GM18511 (cell line): ENCODE results near the gene ZFPM1.

Experiments used
- ATAC-seq: cut with Tn5 transposase; IDR thresholded peaks from one replicate; pipeline ENCODE4 v1.9.1; 2021; ENCODE audit warnings: mild to moderate bottlenecking, moderate library complexity; ENCODE audit not compliant: unreplicated experiment

Gene ZFPM1

GRCh38 chr16:88556294-88556988 is 103.4 kb downstream of the ZFPM1 start:
- no peak for ATAC-seq

- ATAC-seq, result no peak
Observed at GRCh38 chr16:88558457-88559442, 105.7 kb downstream of the ZFPM1 start.

- ATAC-seq, result no peak
Observed at GRCh38 chr16:88560714-88561484, 107.8 kb downstream of the ZFPM1 start.

- no peak for ATAC-seq
Observed at GRCh38 chr16:88561485-88562359, 108.6 kb downstream of the ZFPM1 start.

- no peak for ATAC-seq
Observed at GRCh38 chr16:88566158-88566557, 113.1 kb downstream of the ZFPM1 start.

- ATAC-seq, result no peak
Observed at GRCh38 chr16:88568710-88569613, 115.9 kb downstream of the ZFPM1 start.

- peak; percentile 40 for ATAC-seq
Observed at GRCh38 chr16:88569614-88569984, 116.5 kb downstream of the ZFPM1 start.

GRCh38 chr16:88569985-88570690 is 117.1 kb downstream of the ZFPM1 start, which contains the start of gene ZC3H18:
TSS of gene ZC3H18 (plus strand) at chr16:88570403. CDS start at chr16:88577124, 6,721 bp downstream.
- peak; percentile 78 for ATAC-seq

GRCh38 chr16:88570691-88571092 is 117.6 kb downstream of the ZFPM1 start:
- no peak for ATAC-seq

- no peak for ATAC-seq
Observed at GRCh38 chr16:88575251-88575650, 122.2 kb downstream of the ZFPM1 start.

GRCh38 chr16:88576307-88576706 is 123.2 kb downstream of the ZFPM1 start:
- ATAC-seq, result no peak

GRCh38 chr16:88577166-88577565 is 124.1 kb downstream of the ZFPM1 start:
- ATAC-seq, result no peak

- no peak for ATAC-seq
Observed at GRCh38 chr16:88578446-88579313, 125.6 kb downstream of the ZFPM1 start.

GRCh38 chr16:88580371-88580770 is 127.3 kb downstream of the ZFPM1 start:
- ATAC-seq, result no peak

GRCh38 chr16:88581033-88581432 is 128.0 kb downstream of the ZFPM1 start:
- ATAC-seq, result no peak

- no peak for ATAC-seq
Observed at GRCh38 chr16:88582912-88583575, 130.0 kb downstream of the ZFPM1 start.

- ATAC-seq, result no peak
Observed at GRCh38 chr16:88584676-88585075, 131.6 kb downstream of the ZFPM1 start.
